Left cardiac atrium (tissue), 4 donors: ENCODE measurements around the gene ZNF319. TPM values are rescaled to one million over a fixed set of nuclear protein-coding genes. Genes with fewer than 3 reads are reported as not detected.

Experiments used
- ATAC-seq, 2 donors: fragments of 200-7000 bp; cut with Tn5 transposase; one replicate each; pipeline ENCODE4 v1.9.1; 2020; ENCODE audit warnings: mild to moderate bottlenecking in 2 of 2, moderate library complexity in 2 of 2
- DNase-seq: peaks from one replicate; pipeline ENCODE4 v3.0.0-alpha.2; 2020
- intact Hi-C, 2 donors: fragments of 100-400 bp; cut with DNase I; formaldehyde crosslinking; loops; one replicate each; pipeline versions ENCODE4 v1.14.1 to v1.15.1; 2022 to 2023
- total RNA-seq, 2 donors: library from RNA; stranded (reverse); fragmentation: NEBNext Ultra II Directional; extraction: Animal tissue kit (Norgen Biotek cat#: 25700); gene quantifications; one replicate each; pipeline ENCODE4 v1.2.1, GENCODE V29; 2021
- donor health status: DM: no; HTN: yes; CAD: no.
- donor health status: DM: no; HTN: yes; CAD: no; lungs with severe emphysema.
- donor health status: DM: yes; HTN: yes; CAD: no.
- donor health status: Dilated cardiomyopathy.

ZNF319 gene
- total RNA-seq, 2 donors from 2014 or later: 5.9 to 8.1 TPM

- DNase-seq: no peak
- no peak for ATAC-seq
- intact Hi-C loops: no loop called here
These were observed 37.7 kb downstream of the ZNF319 start for GRCh38 chr16:57962756-57963155.

- intact Hi-C loops: no loop called here
- ATAC-seq (no peak), DNase-seq (no peak)
These were observed 38.4 kb downstream of the ZNF319 start for GRCh38 chr16:57962046-57962445.

GRCh38 chr16:57961538-57961937, 38.9 kb downstream of the ZNF319 start:
- intact Hi-C loops: no loop called here
- DNase-seq: no peak
- no peak for ATAC-seq

GRCh38 chr16:57960826-57961472, 39.5 kb downstream of the ZNF319 start:
- DNase-seq: no peak
- intact Hi-C loops: no loop called here
- no peak for ATAC-seq

GRCh38 chr16:57960310-57960709, 40.2 kb downstream of the ZNF319 start:
- ATAC-seq (no peak), DNase-seq (no peak)
- intact Hi-C loops: no loop called here

GRCh38 chr16:57959804-57960203, 40.7 kb downstream of the ZNF319 start:
- intact Hi-C loops: no loop called here
- ATAC-seq (no peak), DNase-seq (no peak)

GRCh38 chr16:57959121-57959520, 41.4 kb downstream of the ZNF319 start:
- DNase-seq (no peak), ATAC-seq (no peak)
- intact Hi-C loops: no loop called here

GRCh38 chr16:57958544-57958943, 41.9 kb downstream of the ZNF319 start:
- intact Hi-C loops: no loop called here
- DNase-seq: no peak
- ATAC-seq: no peak

- intact Hi-C loops: no loop called here
- DNase-seq (no peak), ATAC-seq (no peak)
These were observed 42.6 kb downstream of the ZNF319 start for GRCh38 chr16:57957673-57958392.

- ATAC-seq (no peak), DNase-seq (no peak)
- intact Hi-C loops: no loop called here
These were observed 43.4 kb downstream of the ZNF319 start for GRCh38 chr16:57956924-57957672.

GRCh38 chr16:57956270-57956808, 44.1 kb downstream of the ZNF319 start:
- intact Hi-C loops: no loop called here
- DNase-seq (no peak), ATAC-seq (no peak)

- intact Hi-C loops: no loop called here
- DNase-seq: no peak
These were observed 44.8 kb downstream of the ZNF319 start for GRCh38 chr16:57955572-57956188.

GRCh38 chr16:57953857-57954256, 46.6 kb downstream of the ZNF319 start:
- DNase-seq (no peak), ATAC-seq (no peak)
- intact Hi-C loops: no loop called here

More at GRCh38 chr16:57955572-57956188, 44.8 kb downstream of the ZNF319 start:
- ATAC-seq: peak; percentile 36 to 50

- no peak for ATAC-seq
These were observed 47.6 kb downstream of the ZNF319 start for GRCh38 chr16:57952909-57953308.

GRCh38 chr16:57951204-57951960, 49.1 kb downstream of the ZNF319 start:
- ATAC-seq (no peak), DNase-seq (no peak)
- intact Hi-C loops: no loop called here

More at GRCh38 chr16:57952909-57953308, 47.6 kb downstream of the ZNF319 start:
- no peak for DNase-seq
- intact Hi-C loops: no loop called here

GRCh38 chr16:57950382-57950781, 50.1 kb downstream of the ZNF319 start:
- intact Hi-C loops: no loop called here
- ATAC-seq: no peak
- DNase-seq: no peak

- no peak for ATAC-seq
- intact Hi-C loops: no loop called here
- DNase-seq: no peak
These were observed 50.8 kb downstream of the ZNF319 start for GRCh38 chr16:57949595-57950238.

GRCh38 chr16:57949013-57949412, 51.5 kb downstream of the ZNF319 start:
- no peak for ATAC-seq
- no peak for DNase-seq
- intact Hi-C loops: no loop called here
